KBM-7 (cell line): ENCODE measurements around the gene GRK2.
"Not testable (repeated sequence)": the region's sequence is repeated elsewhere in the genome, so short reads cannot be mapped to it uniquely, and the experiment has no call there.

ENCODE experiments used
- DNase-seq: peaks from one replicate; pipeline ENCODE4 v3.0.0-alpha.2; 2015
- in situ Hi-C: fragments of 300-500 bp; cut with MboI; formaldehyde crosslinking; loops from 2 replicates; pipeline ENCODE4 v1.14.3; 2020; ENCODE audit warnings: low sequenced_read_pairs, low pct_unique_long_range_greater_than_20kb, mixed read lengths

GRK2 gene

GRCh38 chr11:67308031-67308866 is 42.0 kb downstream of the GRK2 start:
- in situ Hi-C loops = no loop called here

DNA sequence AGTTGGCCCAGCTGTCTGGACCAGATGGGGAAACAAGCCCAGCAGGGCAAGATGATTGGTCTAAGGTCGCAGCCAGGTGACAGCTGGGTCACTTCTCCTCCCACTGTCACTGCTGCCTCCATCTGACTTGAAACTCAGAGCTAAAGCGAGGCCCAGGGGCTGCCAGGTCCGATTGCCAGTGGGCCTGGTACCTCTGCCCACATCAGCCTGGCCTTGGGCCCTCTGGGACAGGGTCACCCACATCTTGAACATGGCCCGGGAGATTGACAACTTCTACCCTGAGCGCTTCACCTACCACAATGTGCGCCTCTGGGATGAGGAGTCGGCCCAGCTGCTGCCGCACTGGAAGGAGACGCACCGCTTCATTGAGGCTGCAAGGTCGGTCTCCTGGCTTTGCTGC is 42.9 kb downstream of the GRK2 start:
- in situ Hi-C loops = no loop called here
- DNase-seq = no peak

More at GRCh38 chr11:67308031-67308866, 42.0 kb downstream of the GRK2 start:
- no peak for DNase-seq

DNA sequence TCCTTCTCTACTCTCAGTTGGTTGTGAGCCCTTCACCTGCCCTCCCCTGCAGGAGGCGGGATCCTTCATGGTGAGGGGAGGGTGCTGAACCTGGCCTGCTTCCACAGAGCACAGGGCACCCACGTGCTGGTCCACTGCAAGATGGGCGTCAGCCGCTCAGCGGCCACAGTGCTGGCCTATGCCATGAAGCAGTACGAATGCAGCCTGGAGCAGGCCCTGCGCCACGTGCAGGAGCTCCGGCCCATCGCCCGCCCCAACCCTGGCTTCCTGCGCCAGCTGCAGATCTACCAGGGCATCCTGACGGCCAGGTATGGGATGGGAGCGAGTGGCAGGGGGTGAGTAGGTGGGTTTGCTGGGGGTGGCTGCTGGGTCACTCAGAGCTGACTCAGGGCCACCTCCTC is 43.4 kb downstream of the GRK2 start:
- DNase-seq = no peak
- in situ Hi-C loops = no loop called here

DNA sequence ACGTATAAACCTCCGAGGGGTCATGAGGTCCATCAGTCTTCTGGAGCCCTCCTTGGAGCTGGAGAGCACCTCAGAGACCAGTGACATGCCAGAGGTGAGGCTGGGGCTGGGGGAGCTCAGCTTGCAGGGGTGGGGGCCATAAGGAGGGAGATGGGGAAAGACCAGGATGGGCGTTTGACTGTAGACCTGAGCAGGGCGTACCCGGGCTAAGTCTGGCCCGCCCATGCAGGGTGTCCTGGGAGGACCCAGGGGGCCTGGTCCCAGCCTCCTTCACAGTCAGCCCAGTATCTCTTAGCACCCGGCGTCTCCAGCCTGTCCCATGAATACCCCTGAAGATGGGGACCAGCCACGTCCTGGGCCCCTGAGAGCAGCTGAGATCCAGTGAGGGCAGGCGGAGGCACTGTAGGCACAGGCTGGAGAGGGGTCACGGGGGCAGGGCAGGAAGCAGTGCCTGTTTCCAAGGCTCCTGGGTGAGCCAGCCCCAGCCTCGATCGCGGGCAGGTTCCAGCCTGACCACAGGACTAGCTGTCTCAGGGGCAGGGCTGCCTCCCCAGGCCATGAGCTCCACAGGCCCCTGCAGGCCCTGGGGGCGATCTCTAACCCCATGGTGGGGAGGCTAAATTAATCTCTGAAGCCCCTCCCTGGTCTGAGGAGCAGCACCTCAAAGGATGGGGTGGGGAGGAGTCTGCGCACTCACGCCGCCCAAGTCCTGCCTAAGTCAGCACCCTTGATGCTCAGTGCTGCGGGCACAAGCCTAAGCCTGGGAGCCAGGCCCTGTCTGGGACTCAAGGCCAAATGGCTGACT is 44.2 kb downstream of the GRK2 start:
- DNase-seq = no peak
- in situ Hi-C loops = no loop called here

- in situ Hi-C loops = no loop called here
- DNase-seq = no peak
These were observed 44.8 kb downstream of the GRK2 start for GRCh38 chr11:67311051-67311555.

DNA sequence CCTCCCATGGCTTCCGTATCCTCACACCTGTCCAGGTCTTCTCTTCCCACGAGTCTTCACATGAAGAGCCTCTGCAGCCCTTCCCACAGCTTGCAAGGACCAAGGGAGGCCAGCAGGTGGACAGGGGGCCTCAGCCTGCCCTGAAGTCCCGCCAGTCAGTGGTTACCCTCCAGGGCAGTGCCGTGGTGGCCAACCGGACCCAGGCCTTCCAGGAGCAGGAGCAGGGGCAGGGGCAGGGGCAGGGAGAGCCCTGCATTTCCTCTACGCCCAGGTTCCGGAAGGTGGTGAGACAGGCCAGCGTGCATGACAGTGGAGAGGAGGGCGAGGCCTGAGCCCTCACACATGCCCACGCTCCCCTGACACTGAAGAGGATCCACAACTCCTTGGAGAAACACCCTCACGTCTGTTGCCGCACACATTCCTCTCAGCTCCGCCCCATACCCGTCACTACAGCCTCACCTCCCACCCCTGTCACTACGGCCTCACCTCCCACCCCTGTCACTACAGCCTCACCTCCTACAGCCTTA is 45.3 kb downstream of the GRK2 start:
- DNase-seq = no peak
- in situ Hi-C loops = no loop called here

DNA sequence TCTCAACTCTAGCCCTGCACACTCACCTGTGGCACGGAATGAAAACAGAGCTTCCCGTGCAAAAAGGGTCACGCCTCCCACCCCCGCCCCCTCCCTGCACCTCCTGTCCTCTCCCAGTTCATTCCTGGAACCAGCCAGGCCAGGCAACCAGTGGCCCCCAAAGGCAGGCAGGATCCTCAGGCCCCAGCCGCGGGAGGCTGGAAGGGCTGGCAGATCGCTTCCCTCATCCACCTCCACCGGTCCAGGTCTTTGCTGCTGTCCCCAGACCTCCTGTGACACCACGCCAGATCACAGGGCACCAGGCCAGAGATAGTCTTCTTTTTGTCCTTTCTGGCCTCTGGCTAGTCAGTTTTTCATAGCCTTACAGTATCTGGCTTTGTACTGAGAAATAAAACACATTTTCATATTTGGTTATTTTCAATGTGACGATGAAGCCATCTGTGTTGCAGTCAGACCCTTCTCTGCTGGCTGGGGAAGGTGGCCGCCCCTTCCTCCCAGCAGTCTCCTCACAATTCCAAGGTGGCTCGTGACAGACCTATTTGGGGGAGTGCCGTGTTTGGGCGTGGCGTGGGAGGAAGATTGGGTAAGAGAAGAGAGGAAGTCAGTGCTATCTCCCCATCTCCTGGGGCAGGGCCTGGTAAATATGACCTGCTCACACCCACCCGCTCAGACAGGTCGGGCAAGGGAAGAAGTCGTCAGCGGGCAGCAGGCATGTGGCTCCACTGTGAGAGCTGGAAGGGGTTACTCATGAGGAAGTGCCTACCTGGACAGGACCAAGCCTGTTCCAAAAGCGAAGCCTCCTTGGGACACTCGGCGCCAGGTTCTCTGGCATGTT is 46.1 kb downstream of the GRK2 start:
- peak; percentile 85 for DNase-seq
- in situ Hi-C loops = no loop called here

- peak; percentile 25 for DNase-seq
- in situ Hi-C loops = no loop called here
These were observed 47.0 kb downstream of the GRK2 start for GRCh38 chr11:67313125-67313890.

- in situ Hi-C loops = no loop called here
- DNase-seq = no peak
These were observed 47.9 kb downstream of the GRK2 start for GRCh38 chr11:67314218-67314617.

- DNase-seq = no peak
- in situ Hi-C loops = no loop called here
These were observed 49.1 kb downstream of the GRK2 start for GRCh38 chr11:67315325-67315909.

GRCh38 chr11:67316882-67317204 is 50.6 kb downstream of the GRK2 start:
- in situ Hi-C loops = no loop called here
- DNase-seq = no peak

DNA sequence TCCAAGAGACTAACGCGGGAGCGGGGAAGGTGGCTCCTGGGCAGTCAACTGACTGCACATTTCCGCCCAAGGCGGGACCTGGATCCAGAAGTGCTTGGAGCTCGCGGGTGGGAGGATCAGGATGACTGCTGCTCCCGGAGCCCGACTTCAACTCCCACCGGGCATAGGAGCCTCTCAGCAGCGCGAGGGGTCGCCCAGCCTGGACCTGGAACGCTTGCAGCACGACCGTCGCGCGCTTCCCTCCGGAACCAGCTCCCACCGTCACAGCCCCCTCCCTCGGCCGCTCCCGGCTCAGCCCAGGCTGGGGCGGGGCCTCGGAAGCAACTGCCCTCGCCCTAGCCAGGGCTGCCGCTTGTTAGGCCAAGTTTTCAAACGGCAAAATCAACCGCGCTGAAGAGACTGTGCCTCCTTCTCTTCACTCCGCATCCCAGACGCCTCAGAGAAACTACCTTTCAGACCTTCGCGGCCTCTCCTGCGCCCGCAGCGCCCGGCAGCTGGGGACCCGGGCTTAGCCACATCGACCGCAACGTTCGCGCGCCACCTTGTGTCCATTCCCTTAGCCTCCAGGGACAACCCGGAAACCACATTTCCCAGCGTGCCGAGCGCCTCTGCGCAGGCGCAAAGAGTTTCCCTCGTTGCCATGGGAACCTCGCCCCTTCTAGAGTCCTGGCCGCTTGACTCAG is 51.1 kb downstream of the GRK2 start:
- peak; percentile 98 for DNase-seq
- in situ Hi-C loops = no loop called here

- in situ Hi-C loops = no loop called here
- peak; percentile 38 for DNase-seq
These were observed 51.7 kb downstream of the GRK2 start for GRCh38 chr11:67317888-67318555.

DNA sequence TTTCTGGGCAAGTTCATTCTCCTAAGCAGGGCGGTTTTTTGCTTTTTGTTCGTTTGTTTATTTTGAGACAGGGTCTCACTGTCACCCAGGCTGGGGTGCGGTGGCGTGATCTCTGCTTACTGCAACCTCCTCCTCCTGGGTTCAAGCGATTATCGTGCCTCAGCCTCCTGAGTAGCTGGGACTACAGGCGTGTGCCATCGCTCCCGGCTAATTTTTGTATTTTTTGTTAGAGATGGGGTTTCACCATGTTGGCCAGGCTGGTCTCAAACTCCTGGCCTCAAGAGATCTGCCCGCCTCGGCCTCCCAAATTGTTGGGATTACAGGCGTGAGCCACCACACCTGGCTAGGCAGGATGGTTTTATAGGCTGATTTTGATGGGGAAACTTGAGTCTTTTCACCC is 52.6 kb downstream of the GRK2 start:
- in situ Hi-C loops = not testable (repeated sequence)

GRCh38 chr11:67320011-67320410 is 53.7 kb downstream of the GRK2 start:
- in situ Hi-C loops = no loop called here
- no peak for DNase-seq

More for the DNA sequence above, 52.6 kb downstream of the GRK2 start:
- not testable (repeated sequence) for DNase-seq

DNA sequence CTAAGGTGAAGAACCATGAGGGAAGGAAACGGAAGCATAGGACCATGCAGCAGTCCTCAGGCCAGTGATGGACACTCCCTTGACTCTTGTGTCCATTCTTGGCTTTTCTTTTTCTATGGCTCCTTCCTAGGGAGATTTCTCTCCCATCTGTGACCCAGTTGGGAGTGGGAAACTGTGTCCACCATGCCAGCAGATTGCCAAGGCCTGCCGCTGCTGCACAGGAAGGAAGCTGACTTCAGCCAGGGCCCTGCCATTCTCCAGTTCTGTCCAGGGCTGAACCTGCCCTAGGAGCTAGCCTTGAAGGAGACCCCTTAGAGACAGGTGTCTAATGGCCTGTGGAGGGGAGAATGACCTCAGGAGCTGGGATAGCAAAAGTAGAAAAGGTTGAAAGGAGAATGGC is 54.4 kb downstream of the GRK2 start:
- in situ Hi-C loops = no loop called here
- no peak for DNase-seq

DNA sequence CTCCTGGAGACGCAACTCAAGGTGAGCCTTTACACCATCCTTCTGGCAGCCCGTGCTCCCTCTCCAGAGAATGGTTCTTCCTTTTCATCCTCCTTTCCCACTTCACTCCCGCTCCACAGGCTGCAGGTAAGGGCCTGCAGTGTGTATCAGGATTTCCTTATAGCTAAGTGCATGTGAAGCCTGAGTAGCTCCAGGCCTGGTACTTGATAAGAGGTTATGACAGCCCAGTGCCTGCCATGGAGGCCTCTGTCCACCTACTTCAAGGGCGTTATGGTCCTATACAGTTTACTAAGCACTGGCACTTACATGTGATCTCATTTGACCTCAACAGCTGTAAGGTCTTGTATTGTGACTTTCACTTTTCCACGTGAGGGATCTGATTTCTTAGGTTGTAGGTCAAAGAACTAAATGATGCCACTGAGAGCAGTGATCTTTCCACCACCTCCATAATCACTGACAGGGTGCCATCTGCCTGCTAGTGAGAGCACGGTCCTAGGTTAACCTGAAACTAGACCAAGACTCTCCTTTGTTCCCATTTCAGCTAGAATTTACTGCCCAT is 55.1 kb downstream of the GRK2 start:
- in situ Hi-C loops = no loop called here
- no peak for DNase-seq
